GM18868 (cell line): Measurements from ENCODE around the gene NUP37.

Source experiments
- ATAC-seq: cut with Tn5 transposase; IDR thresholded peaks from one replicate; pipeline ENCODE4 v1.9.1; 2021; ENCODE audit warnings: mild to moderate bottlenecking, moderate library complexity; ENCODE audit not compliant: unreplicated experiment

The NUP37 gene

DNA sequence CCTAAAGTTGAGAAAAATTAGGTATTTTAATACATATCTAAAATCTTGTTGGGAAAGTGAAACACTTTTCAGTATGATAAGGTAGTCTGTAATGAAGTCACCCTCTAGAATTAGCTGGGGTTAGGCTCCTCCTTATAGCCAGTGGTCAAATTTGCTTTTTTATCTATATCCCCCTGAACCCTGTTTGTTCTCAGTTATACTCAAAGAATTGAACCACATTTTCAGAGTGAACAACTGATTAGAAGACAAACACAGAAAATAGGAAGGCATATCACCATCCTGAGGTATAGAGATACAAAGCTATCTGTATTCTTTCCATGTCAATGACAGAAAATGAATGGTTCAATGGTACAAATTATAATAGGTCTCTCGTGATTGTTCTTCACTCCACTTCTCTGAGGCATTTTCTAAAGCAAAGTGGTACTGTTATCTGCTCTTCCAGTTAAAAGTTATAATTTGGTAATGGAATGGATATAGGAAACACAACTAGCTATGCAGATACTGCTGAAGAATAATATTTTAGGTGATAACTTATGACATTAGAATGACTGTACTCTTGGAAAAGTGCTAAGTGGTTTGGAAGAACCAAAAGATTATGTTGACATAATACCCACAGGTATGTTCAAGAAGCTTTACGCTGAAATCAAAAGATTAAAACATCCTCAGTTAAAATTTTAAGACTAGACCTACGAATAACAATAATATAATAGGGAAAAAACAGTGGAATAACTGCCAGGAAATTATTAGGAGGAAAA lies 85.7 kb downstream of the NUP37 start:
- peak; percentile 48 for ATAC-seq

DNA sequence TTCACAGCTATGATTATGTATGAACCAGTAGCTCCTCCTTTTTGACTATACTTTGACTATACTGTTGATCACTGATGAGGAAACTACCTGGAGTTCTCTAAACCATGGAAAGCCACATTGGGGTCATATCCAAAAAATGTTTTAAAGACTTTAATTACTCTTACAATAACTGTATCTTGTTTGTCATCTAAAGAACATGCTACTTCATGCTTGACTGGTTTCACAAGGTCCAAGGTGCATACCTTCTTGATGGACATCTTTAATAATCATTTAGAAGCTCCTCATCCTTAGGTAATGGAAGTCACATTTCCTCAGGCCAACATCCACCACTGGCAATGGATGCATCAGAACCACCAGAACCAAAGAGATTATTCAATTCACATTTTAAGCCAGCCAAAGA lies 88.1 kb downstream of the NUP37 start:
- no peak for ATAC-seq

DNA sequence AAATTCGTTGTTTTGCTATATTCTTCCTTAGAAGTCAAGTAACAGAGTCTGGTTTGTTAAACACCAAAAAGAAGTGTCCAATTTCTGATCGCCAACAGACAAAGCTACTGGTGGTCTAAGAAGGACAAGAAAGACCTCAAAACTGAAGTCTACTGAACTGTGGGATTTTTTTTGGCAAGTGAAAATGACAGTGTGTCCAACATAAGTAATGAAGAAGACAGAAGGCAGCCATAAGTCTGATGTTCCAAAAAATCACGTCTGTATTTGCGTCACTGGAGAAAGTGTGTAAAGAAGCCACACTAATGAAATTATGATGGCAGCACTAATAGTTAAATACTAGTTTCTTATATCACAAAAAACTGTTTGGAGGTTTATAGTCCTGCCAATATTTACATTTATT lies 90.8 kb downstream of the NUP37 start:
- no peak for ATAC-seq

DNA sequence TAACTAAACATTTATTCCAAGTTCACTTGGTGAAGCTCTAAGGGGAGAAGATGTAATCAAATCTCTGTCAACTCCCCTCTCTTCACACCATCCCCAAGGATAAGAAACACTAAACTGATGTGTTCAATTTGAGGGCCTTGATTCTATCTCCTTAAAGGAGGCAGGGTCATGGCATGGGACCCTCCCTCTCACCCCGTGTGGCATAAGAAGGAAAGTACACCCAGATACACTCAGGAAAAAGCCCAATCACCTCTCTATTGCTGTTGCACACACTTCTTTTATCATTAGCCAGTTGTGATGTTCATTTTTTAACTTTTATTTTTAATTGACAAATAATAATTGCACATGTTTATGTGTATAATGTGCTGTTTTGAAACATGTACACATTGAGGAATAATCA lies 93.2 kb downstream of the NUP37 start:
- no peak for ATAC-seq

DNA sequence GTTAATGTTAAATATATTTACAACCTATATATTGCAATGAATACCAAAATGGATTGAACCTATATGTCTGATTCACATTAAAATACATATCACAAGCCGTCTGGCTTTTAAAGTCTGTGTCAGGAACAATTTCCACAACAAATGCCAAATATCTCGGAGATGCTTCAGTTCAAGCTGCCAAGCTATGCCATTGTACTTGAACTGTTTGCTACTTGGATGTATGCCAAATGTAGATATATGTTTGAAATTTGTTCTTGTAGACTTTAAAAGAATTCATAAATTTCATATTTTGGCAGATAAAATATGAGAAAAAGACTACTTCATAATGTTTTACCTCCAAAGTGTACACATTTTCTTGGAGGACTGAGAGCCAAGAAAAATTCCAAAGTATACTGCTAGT lies 95.1 kb downstream of the NUP37 start:
- ATAC-seq: no peak

DNA sequence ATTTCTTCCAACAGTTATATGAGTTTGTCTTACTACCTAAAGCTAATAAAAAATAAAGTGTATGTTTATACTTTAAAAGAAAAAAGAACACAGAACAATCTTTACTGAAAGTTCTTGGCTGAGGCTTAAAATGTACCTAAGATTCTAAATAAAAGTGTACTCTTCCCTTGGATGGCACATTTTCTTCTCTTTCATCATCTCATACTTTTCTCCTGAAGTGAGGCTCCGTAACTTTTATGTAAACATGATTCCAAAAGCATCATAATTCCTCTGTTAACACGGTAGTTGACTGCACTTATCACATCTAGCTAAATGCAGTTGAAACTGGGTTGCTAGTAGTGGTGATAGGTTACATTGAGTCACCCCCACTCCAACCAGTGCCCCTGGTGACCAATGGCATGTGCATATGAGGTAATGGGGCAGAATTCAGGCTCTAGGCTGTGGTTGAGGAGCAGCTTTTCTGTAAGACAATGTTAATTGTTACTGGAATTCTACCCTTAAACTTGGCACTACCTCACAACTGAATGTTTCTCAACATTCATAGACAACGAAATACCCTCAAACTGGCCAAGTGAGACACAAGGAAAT lies 96.5 kb downstream of the NUP37 start:
- no peak for ATAC-seq
